Activated CD4-positive, alpha-beta T cell treated with anti-CD3 and anti-CD28 coated beads, Interleukin-2, Interleukin-4, amounts not matched to agents 100 ng/mL and 50 ng/mL, durations not matched to agents 16 hours and 8 hours (primary cell): ENCODE data around the gene GTF3C4.

Experiments
- DNase-seq: peaks from one replicate; pipeline ENCODE4 v3.0.0-alpha.2; 2020; ENCODE audit warnings: low spot score

The GTF3C4 gene

DNA sequence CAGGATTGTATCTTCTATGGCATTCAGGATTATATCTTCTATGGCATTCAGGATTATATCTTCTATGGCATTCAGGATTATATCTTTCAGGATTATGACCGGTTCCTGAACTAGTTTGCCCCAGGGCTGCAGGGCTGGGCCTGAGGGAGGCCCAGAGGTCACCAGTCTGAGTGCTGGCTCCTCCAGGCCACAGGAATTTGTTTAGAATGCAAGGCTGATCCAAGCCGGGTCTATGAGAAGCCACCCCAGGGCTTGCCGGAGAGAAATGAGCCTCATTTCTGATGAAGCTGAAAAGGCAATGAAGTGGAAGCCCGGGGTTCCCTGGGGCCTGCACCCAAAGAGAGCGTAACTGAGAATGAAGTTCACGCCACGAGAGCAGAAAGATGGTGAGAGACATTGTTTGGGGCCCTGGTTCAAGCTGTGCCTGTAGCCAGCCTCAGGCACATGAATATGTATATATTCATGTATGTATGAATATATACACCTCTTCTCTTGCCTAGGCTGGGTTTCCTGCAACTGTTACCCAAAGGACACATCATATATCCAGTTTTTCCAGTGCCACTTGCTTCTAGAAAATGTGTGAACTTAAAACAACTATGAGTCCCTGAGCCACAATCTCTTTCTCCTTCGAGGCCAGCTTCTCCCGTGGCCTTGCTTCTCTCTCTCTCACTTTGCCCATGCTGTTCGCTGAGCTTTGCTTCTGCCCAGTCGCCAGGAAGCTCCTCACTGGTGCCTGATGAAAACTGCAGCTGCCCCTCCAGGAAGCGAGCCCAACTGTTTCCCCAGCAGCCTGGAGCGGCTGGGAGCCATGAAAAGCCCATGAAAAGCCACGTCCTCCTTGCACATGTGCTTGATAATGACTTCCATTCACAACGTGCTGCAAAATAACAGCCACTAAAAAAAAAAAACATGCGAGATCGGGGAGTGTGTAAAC is 62.3 kb downstream of the GTF3C4 start:
- no peak for DNase-seq

DNA sequence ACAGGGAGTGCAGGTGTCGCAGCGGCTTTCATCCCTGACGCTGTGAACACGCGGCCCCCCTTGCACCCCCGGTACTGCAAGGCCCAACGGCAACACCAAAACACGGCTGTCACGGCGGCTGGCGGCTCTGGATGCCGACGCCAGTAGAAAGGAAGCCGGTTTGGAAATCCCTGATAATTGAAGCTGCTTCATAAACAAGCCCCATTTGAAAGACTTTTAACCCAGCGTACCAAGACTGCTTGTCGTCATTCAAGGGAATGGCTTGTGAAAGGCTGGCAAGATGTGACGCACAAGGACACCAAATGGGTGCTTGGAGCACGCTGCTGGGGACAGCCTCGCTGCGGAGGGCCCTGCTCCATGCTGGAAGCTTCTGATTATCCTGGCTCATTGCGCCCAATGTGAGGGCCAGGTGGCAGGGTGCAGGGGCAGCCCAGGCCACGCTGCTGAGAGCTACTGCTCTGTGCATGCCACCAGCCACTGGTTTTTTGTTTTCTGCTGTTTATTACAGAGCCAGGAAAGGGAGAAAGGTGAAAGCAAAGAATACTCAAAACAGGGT is 63.1 kb downstream of the GTF3C4 start:
- DNase-seq = no peak

DNA sequence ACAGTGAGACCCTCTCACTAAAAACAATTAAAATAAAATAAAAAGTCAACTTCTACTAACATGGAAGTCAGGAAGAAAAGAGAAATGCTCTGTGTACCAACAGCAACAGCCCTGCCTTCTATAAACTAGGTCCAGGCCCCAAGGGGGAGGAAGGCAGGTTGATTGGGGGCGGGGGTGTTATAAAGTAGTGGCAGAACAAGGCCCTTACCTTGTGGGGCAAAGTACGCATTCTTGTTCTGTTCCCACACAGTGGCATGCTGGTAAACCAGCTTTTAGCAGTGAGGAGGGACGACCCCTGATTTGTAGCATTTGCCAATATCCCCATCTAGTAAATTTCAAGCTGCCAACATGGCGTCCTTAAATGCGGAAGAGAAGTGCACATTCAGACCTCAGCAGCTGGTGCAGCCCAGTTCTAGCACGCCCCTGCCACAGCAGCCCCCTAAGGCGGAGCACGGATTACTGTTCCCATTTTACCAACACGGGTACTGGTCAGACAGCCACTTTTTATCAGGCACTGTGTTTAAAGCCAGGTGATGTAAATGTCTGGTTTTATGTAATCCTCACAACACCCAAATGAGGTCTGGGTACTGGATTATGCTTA is 69.5 kb downstream of the GTF3C4 start:
- DNase-seq = no peak

DNA sequence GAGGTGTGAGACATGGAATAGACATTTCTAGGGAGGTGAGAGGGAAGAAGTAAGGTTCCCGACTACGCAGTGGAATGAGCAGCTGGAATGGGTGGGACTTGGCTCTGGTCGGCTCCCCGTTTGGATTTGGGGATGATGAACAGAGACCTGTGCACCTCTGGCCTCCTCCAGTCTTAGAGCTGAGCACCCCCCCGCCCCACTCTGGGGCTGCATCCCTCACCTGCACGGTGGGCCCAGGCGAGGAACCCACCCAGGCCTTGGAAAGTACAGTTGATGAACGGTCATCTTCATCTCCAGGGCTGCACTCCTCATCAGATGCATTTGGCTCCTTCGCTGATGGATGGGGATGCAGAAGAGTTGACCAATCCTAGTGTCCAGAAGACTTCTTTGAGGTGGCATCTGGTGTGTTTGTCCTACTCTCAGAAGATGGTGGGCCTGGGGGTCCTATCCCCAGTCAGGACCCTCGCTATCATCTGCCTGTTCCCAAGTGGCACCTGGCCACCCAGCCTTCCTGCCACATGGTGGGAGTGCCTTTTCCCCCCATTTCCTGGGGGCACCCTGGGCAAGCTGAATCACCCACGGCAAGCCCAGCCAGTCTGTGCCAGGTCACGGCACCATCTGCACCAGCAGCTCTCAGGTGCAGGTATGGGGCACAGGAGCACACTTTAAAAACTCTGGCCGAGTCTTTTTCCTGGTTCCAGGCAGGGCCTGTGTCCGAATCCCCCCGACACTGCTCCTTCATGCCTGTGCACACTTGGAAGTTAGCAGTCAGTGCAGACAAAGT is 70.5 kb downstream of the GTF3C4 start:
- no peak for DNase-seq

DNA sequence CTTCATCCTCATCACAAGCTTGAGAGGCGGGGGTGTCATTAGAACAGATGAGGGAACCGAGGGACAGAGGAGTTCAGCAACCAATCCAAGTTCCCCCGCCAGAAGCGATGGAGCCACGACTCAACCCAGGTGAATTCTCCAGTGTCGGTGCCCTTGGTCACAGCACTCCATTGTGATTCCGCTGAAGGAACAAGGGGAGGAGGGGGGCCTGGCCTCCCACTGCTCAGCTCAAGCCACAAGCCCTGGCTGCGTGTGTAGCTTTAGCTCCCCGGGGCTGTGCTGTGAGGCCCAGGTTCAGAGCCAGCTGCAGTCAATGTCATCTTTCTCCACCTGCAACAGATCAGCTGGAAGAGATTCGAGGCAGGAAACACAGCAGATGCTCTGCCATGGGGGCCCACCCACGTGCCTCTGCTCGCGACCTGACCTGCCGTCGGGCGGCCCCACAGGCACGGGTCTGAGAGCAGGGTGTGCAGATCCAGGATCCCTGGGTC is 72.6 kb downstream of the GTF3C4 start:
- DNase-seq = no peak

DNA sequence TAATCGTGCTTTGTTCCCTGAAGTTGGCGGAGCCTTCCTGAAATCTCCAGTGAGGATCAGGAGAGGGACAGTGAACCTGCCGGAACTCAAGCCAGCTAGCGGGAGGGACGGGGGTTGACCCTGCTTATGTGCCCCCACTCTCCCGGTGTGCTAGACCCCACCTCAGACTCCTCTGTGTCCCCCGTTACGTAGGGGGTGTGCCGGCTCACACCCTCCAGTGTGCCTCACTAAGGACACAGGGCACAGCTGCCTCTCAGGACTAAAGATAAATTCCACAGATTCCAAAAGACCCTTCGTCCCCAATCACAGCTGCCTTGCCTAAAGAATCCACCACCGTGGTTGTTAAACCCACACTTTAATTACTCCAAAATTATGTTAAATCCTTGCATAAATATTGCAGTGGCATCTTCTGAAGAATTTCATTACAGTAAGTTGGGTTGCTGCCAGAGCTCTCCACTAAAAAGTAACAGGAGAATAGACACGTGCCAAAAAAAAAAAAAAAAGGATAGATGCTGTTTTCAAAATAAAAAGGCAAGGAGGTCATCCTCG is 73.7 kb downstream of the GTF3C4 start:
- DNase-seq = no peak
